Dedifferentiated amniotic fluid mesenchymal stem cell (primary cell): Measurements from ENCODE around the gene AMOTL2.

Experiments used
- DNase-seq: peaks from one replicate; pipeline ENCODE4 v3.0.0-alpha.2; 2016; ENCODE audit errors: extremely low spot score

The AMOTL2 gene

DNA sequence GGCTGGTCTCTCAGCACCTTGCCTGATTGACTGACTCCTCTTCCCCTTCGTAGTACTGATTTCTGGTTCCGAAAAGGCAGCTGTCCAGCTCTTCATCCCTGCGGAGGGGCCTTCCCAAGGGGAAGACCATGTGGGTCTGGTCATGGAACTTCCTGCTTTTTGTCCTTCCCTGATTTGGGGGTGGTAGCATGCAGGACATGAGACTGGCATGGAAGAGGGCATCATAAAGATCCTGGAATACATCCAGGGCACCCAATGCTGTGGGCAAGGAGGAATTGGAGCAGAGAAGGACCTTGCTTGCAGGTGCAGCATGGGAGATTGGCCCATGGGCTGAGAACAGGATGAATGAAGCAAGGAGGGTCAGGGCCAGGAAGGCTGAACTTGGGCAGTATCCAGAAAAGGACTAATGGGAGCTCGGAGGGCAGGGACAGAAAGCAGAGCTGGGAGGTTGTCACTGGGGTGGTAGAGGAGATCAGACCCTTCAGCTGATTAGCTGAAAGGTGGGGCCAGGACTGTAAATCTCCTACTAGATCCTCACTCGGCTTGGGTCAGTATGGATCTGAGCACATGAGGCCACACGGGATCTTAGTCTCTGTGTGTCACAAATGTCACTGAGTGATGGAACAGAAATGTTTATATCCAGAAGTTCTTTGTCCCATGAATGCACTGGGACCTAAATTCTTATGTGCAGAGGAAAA is 59.5 kb downstream of the AMOTL2 start:
- no peak for DNase-seq

DNA sequence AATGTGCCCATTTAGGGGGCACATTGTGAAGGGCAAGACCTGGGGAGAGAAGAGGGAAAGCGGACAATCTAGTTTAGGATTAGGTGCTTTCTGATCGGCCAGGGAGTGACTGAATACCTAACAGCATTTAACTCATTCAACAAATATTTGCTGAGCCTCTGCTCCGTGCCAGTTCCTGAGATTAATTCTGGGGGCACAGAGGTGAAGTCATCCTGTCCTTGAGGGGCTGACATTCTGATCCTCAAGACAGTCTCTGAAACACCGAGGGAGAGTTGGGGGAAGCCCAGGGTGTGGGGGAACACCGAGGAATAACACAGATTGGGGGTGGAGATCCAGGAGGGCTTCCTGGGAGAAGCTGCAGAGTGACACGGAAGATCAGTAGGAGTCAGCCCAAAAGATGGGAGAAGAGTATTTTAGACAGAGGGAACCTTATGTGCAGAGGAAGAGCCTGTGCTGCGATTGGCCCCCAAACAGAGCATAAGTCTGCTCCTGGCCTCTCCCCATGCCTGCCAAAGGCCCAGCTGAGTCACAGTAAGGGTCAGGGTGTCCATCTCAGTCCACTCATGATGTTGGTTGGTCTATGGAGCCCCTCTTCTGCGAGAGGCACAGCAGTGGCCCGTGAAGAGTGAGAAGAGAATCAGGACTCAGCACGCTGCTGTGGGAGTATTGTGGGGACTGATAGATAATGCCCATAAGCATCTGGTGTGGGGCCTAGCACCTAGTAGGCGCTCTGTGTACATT is 60.2 kb downstream of the AMOTL2 start:
- no peak for DNase-seq

DNA sequence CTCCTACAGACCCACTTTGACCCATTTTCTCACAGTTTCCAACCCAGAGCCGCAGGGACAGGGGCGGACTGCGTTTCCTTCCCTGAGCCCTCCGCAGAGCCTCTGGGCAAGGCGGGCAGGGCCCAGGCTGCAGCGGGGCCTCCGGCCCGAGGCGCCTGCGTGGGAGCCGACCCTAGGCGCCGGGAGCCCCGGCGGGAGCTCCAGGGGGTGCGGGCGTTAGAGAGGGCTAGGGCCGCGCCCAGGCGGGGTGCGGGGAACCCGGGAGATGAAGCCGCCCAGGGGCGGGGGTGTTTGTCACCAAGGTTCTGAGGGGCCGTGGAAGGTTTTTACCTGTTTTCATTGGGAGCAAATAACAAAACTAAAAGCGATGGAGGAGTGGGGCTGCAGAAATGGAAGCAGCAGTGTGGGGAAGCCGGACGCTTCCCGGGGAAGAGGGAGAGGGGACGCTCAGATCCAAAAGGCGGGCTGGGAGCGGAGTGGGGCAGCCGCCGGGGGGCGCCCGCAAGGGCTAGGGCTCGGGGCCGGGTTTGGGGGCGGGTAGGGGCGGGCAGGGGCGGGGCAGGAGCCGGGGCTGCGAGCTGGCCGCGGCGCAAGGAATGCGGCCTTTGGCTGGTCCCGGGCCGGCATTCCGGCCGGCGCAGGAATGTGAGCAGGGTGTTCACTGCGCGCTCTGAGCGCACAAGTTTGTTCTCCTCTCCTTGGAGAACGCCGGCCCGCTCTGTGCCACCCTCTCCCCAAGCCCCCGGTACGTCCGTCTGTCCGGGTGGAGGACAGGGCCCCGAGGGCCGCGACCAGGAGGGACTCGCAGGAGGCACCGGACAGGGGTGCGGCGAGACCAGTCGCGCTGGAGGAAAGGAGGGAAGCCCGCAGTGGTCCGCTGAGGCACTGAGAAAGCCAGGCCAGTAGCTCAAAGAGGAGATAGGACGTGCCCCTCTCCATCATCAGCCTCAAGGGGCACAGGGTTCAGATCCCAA is 61.1 kb downstream of the AMOTL2 start:
- peak; percentile 59 for DNase-seq

DNA sequence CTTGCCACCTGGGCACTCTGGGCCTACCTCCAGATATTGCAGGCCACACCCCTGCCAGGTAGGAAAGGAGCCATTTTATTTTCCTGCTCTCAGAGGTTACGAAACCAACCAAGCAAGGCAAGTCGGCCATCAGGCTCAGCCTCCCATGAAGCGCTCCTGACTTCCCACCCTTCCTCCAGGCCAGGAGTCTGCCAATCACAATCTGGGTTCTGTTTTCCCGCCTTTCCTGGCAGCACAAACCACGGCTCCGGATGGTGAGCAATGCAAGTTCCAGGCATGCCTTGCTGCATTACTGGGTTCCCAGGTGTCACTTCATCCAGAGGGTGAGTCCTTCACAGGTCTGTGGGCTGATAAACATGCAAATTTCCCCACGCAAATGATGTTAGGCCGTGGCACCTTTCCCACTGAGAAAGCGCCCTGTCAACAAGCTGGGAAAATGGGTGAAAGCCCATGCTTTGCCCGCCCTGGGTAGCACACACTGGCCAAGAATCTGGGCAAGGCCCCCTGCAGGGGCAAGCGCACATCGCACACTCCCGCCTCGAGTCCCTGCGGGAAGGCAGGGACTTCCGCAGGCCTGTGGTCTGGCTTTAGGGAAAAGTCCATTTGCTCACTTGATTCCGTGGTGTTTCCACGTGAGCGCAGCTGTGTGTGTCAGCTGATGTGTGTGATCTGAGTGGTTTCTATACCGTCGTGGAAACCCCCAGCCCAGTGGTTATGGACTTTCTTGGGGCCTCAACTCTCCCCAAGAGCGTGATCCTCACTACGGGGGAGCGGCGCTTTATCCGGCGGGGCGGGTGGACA is 62.0 kb downstream of the AMOTL2 start:
- DNase-seq = no peak

DNA sequence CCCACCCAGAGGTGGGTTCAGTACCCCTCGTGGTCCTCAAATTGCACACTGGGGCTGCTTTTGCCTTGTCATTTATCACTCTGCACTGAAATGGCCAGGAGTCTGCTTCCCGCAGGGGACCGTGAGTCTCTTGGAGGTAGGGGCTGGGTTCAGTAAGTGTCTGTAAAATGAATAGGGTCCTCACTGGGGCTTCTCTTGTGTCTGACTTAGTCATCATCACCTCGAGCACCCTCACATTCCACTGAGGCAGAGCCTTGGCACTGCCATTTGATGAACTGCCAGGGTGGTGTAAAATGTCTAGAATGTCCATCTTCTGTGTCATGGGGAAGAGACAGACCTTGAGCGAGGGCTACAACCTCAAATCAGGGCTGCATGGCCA is 62.6 kb downstream of the AMOTL2 start:
- DNase-seq = no peak

DNA sequence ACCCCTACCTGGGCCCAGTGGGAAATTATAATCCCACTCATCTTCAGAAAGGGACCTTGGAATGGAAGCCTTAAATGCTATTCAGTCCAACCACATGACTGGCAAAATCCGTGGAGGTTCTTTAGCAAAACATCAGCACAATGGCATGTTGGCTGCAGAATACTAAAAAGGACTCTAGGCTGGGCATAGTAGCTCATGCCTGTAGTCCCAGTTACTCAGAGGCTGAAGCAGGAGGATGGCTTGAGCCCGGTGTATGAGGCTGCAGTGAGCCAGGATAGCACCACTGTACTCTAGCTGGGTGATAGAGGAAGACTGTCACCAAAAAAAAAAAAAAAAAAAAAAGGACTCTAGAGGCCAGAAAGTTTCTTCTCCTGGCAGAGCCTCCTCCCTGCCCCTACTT is 63.0 kb downstream of the AMOTL2 start:
- peak; percentile 60 for DNase-seq

DNA sequence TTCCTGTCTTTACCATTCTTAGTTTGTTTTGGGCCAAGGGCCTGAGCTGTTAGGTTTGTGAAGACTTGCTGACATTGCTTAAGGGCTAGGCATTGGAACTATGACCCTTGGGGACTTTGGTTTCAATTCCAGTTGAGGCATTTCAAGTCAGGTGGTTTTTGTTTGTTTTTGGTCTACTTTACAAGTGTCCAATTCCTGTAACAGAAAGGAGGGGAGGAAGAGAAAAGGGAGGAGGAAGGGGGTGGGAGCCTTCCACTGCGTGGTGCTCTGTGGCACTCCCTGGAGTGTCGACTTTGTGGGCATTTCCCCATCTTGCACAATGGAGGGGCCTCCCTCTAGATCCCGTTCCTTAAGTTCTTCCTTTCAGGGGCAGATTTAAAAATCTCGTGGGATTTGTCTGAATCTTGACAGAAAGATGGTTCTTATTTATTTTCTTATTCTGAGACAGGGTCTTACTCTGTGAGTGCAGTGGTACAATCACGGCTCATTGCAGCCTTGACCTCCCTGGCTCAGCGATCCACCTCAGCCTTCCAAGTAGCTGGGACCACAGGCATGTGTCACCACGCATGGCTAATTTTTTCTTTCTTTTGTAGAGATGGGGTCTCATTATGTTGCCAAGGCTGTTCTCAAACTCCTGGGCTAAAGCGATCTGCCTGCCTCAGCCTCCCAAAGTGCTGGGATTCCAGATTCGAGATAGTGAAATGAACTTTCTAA is 64.1 kb downstream of the AMOTL2 start:
- DNase-seq = no peak

DNA sequence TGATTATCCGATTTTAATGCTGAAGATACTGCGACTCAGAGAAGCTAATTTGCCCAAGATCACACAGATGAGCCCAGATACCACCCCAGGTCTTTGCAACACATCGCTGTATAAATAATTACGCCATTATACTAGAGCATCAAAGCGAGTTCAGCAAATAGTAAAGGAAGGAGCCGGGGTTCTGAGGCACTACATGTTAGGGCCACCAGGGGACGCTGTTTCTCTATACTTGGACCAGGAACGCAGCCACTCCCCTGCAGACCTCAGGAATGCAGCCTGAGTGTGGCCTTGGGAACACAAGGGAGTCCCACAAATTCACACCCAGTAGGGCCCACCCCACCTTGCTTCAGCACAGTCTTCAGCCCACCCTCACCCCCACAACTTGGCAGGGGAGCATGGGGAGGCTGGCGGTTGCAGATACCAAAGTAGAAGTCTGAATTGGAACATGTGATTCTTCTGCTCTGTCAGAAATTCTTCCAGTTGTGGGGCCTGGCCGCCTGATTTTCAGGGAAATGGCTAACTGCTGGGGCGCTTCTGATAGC is 65.8 kb downstream of the AMOTL2 start:
- peak; percentile 74 for DNase-seq

DNA sequence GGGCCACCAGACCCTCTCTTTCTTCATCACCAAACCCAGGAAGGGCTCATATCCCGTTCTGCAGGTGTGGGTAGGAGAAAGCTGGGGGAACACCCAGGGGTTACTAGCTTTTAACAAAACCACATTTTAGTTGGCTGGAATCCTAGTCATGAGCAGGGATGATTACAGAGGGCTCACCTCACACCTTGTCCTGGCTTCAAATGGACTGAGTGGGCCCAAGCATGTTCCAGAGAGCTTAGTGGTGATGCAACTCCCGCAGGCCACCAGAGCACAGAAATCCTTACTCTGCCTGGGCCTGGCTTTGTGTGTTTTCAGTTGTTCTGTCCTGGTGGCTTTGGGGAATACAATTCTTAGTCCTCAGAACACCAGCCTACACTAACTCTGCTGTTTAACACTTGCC is 66.8 kb downstream of the AMOTL2 start:
- DNase-seq = no peak

DNA sequence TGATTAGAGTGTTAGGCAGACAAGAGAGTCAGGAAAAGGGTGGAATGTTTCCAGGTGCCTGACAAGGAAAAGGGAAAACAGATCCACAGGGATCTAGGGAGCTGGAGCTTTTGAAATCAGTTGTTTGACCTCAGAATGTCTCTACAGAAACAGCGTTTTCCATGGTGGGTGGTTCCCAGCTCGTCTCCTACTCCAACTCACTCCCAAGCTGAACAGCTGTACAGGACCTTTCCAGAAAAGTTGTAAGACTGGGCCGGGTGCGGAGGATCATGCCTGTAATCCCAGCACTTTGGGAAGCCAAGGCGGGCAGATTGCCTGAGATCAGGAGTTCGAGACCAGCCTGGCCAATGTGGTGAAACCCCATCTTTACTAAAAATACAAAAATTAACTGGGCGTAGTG is 67.9 kb downstream of the AMOTL2 start:
- no peak for DNase-seq
